OCI-LY7 (cell line): ENCODE results near the gene ALPL.

ENCODE experiments used
- EZH2phosphoT487 ChIP-seq: fragments of 200-600 bp; sonication (generic); IDR thresholded peaks from 2 replicates; pipeline ENCODE4 v1.6.1; 2018; ENCODE audit warnings: low read depth, borderline replicate concordance, mild to moderate bottlenecking, mixed run types, antibody characterized with exemption, low read length, moderate library complexity, mixed read lengths
- TF ChIP-seq, protein P1 (sequence below): fragments of 200-600 bp; sonication (generic); conservative IDR thresholded peaks from 2 replicates; pipeline ENCODE4 v1.5.1; 2014; ENCODE audit warnings: mild to moderate bottlenecking, antibody characterized with exemption, low read length, moderate library complexity, mixed read lengths

DNA sequence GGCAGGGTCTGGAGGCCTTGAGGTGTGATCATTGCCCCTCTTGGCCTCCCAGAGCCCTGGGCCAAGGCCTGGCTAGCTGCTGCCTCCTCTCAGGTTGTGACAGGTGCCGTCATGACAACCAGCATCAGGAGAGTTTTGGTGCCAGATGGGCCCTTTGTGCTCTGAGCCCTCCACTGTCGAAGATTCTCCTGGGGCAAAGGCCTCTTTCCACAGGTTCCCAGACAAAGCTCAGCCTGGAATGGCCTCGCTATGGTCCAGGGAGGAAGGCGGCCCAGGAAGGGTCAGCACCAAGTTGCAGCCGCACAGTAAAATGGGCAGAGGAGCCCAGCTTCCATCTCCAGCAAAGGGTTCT is 78.4 kb downstream of the ALPL start:
- TF ChIP-seq, protein P1, sequence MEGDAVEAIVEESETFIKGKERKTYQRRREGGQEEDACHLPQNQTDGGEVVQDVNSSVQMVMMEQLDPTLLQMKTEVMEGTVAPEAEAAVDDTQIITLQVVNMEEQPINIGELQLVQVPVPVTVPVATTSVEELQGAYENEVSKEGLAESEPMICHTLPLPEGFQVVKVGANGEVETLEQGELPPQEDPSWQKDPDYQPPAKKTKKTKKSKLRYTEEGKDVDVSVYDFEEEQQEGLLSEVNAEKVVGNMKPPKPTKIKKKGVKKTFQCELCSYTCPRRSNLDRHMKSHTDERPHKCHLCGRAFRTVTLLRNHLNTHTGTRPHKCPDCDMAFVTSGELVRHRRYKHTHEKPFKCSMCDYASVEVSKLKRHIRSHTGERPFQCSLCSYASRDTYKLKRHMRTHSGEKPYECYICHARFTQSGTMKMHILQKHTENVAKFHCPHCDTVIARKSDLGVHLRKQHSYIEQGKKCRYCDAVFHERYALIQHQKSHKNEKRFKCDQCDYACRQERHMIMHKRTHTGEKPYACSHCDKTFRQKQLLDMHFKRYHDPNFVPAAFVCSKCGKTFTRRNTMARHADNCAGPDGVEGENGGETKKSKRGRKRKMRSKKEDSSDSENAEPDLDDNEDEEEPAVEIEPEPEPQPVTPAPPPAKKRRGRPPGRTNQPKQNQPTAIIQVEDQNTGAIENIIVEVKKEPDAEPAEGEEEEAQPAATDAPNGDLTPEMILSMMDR: no peak
- TF ChIP-seq EZH2phosphoT487: no peak
